ENCODE results near the gene INTS7.

The INTS7 gene

GRCh38 chr1:212060632-212061472 is 25.5 kb upstream of the INTS7 start:
- H3K27ac ChIP-seq = no peak overlapping the region
- in situ Hi-C loops (cut with HindIII; ENCODE audit: low pct_ligation_motif_present, low sequenced_read_pairs) = no loop called here
- TF ChIP-seq CTCF (IDR thresholded peaks at IDR 0.05; ENCODE audit: low read depth, low read length, missing control alignments) = no peak
- no peak for DNase-seq
- H3K36me3 ChIP-seq (replicated peaks) = no peaks in the 10 kb centered on the region
- no peak overlapping the region for H3K4me3 ChIP-seq (ENCODE audit: low read depth, low read length)
- no peaks in the 10 kb centered on the region for H3K27me3 ChIP-seq (replicated peaks)

- TF ChIP-seq CTCF (IDR thresholded peaks at IDR 0.05; ENCODE audit: low read depth, low read length, missing control alignments) = no peak
- DNase-seq = no peak
- Histone ChIP-seq H3K27ac (no peak overlapping the region), H3K27me3 (replicated peaks) (no peaks in the 10 kb centered on the region), H3K4me3 (ENCODE audit: low read depth, low read length) (no peak overlapping the region), H3K36me3 (replicated peaks) (no peaks in the 10 kb centered on the region)
- in situ Hi-C loops (cut with HindIII; ENCODE audit: low pct_ligation_motif_present, low sequenced_read_pairs) = no loop called here
Observed at GRCh38 chr1:212055333-212055732, 20.0 kb upstream of the INTS7 start.

- no peak for TF ChIP-seq CTCF (IDR thresholded peaks at IDR 0.05; ENCODE audit: low read depth, low read length, missing control alignments)
- H3K4me3 ChIP-seq (ENCODE audit: low read depth, low read length) = no peak overlapping the region
- DNase-seq = no peak
- no peaks in the 10 kb centered on the region for H3K36me3 ChIP-seq (replicated peaks)
- H3K27me3 ChIP-seq (replicated peaks) = no peaks in the 10 kb centered on the region
- in situ Hi-C loops (cut with HindIII; ENCODE audit: low pct_ligation_motif_present, low sequenced_read_pairs) = no loop called here
- no peak overlapping the region for H3K27ac ChIP-seq
Observed at GRCh38 chr1:212053993-212054392, 18.6 kb upstream of the INTS7 start.

- in situ Hi-C loops (cut with HindIII; ENCODE audit: low pct_ligation_motif_present, low sequenced_read_pairs) = no loop called here
- no peaks in the 10 kb centered on the region for H3K27me3 ChIP-seq (replicated peaks)
- H3K4me3 ChIP-seq (ENCODE audit: low read depth, low read length) = no peak overlapping the region
- no peak for DNase-seq
- H3K27ac ChIP-seq = no peak overlapping the region
- no peaks in the 10 kb centered on the region for H3K36me3 ChIP-seq (replicated peaks)
- TF ChIP-seq CTCF (IDR thresholded peaks at IDR 0.05; ENCODE audit: low read depth, low read length, missing control alignments) = no peak
Observed at GRCh38 chr1:212045981-212046380, 10.6 kb upstream of the INTS7 start.

- H3K4me3 ChIP-seq (ENCODE audit: low read depth, low read length) = no peak overlapping the region
- DNase-seq = no peak
- H3K27me3 ChIP-seq (replicated peaks) = no peaks in the 10 kb centered on the region
- in situ Hi-C loops (cut with HindIII; ENCODE audit: low pct_ligation_motif_present, low sequenced_read_pairs) = no loop called here
- TF ChIP-seq CTCF (IDR thresholded peaks at IDR 0.05; ENCODE audit: low read depth, low read length, missing control alignments) = no peak
- no peaks in the 10 kb centered on the region for H3K36me3 ChIP-seq (replicated peaks)
- no peak overlapping the region for H3K27ac ChIP-seq
Observed at GRCh38 chr1:212044851-212045250, 9.5 kb upstream of the INTS7 start.

- DNase-seq = no peak
- H3K27me3 ChIP-seq (replicated peaks) = no peaks in the 10 kb centered on the region
- H3K4me3 ChIP-seq (ENCODE audit: low read depth, low read length) = no peak overlapping the region
- H3K36me3 ChIP-seq (replicated peaks) = no peaks in the 10 kb centered on the region
- no peak overlapping the region for H3K27ac ChIP-seq
- in situ Hi-C loops (cut with HindIII; ENCODE audit: low pct_ligation_motif_present, low sequenced_read_pairs) = no loop called here
- TF ChIP-seq CTCF (IDR thresholded peaks at IDR 0.05; ENCODE audit: low read depth, low read length, missing control alignments) = no peak
Observed at GRCh38 chr1:212042436-212042835, 7.1 kb upstream of the INTS7 start.
